HG03342 (cell line): ENCODE measurements around the gene CTDSP2.
"Not testable (repeated sequence)": the region's sequence is repeated elsewhere in the genome, so short reads cannot be mapped to it uniquely, and the experiment has no call there.

Source experiments
- ATAC-seq: cut with Tn5 transposase; IDR thresholded peaks from one replicate; pipeline ENCODE4 v1.9.1; 2021; ENCODE audit warnings: mild to moderate bottlenecking, moderate library complexity; ENCODE audit not compliant: unreplicated experiment

CTDSP2 gene

GRCh38 chr12:57882575-57882974 lies 36.0 kb upstream of the CTDSP2 start:
- no peak for ATAC-seq

GRCh38 chr12:57881475-57881874 lies 34.9 kb upstream of the CTDSP2 start:
- ATAC-seq = no peak

GRCh38 chr12:57881035-57881434 lies 34.5 kb upstream of the CTDSP2 start:
- not testable (repeated sequence) for ATAC-seq

GRCh38 chr12:57877876-57878275 lies 31.3 kb upstream of the CTDSP2 start:
- no peak for ATAC-seq

GRCh38 chr12:57875753-57876547 lies 29.4 kb upstream of the CTDSP2 start:
- ATAC-seq = no peak

GRCh38 chr12:57874166-57875108 lies 27.9 kb upstream of the CTDSP2 start:
- ATAC-seq = no peak

- no peak for ATAC-seq
Measured at GRCh38 chr12:57872362-57872761, 25.8 kb upstream of the CTDSP2 start.

GRCh38 chr12:57869927-57870318 lies 23.4 kb upstream of the CTDSP2 start:
- no peak for ATAC-seq

- ATAC-seq = no peak
Measured at GRCh38 chr12:57869298-57869926, 22.9 kb upstream of the CTDSP2 start.

GRCh38 chr12:57868851-57869268 lies 22.3 kb upstream of the CTDSP2 start:
- no peak for ATAC-seq

- ATAC-seq = no peak
Measured at GRCh38 chr12:57868221-57868620, 21.7 kb upstream of the CTDSP2 start.

- ATAC-seq = no peak
Measured at GRCh38 chr12:57866308-57867019, 19.9 kb upstream of the CTDSP2 start.

GRCh38 chr12:57865084-57865751 lies 18.7 kb upstream of the CTDSP2 start:
- ATAC-seq = peak; percentile 63

GRCh38 chr12:57864442-57865083 lies 18.0 kb upstream of the CTDSP2 start:
- no peak for ATAC-seq

- ATAC-seq = no peak
Measured at GRCh38 chr12:57863676-57864075, 17.1 kb upstream of the CTDSP2 start.

GRCh38 chr12:57861967-57862366 lies 15.4 kb upstream of the CTDSP2 start:
- no peak for ATAC-seq

GRCh38 chr12:57860883-57861282 lies 14.4 kb upstream of the CTDSP2 start:
- not testable (repeated sequence) for ATAC-seq

- no peak for ATAC-seq
Measured at GRCh38 chr12:57859121-57859520, 12.6 kb upstream of the CTDSP2 start.

- ATAC-seq = not testable (repeated sequence)
Measured at GRCh38 chr12:57858123-57858522, 11.6 kb upstream of the CTDSP2 start.

GRCh38 chr12:57854965-57855364 lies 8.4 kb upstream of the CTDSP2 start:
- no peak for ATAC-seq
